Right lobe of liver (tissue), 4 donors: ENCODE results near the gene EFCAB7.

Source experiments
- POLR2A ChIP-seq: fragments of 450-650 bp; IDR thresholded peaks from one replicate; pipeline ENCODE4 v1.6.1; 2017; ENCODE audit warnings: antibody characterized with exemption, mild to moderate bottlenecking
- TF ChIP-seq, protein P1 (sequence below), 4 donors: fragments of 200-600 bp in 3 of 4; fragments of 450-650 bp in 1 of 4; IDR thresholded peaks; one replicate each; pipeline versions ENCODE4 v1.5.1 to v1.8.0; 2016 to 2022; ENCODE audit warnings: antibody characterized with exemption in 4 of 4, mild to moderate bottlenecking in 2 of 4
- donor health status: DM: no; HTN: no; CAD: no.
- donor health status: DM: no; HTN: no; CAD: no.
- donor health status: DM: no; HTN: yes; CAD: no.

DNA sequence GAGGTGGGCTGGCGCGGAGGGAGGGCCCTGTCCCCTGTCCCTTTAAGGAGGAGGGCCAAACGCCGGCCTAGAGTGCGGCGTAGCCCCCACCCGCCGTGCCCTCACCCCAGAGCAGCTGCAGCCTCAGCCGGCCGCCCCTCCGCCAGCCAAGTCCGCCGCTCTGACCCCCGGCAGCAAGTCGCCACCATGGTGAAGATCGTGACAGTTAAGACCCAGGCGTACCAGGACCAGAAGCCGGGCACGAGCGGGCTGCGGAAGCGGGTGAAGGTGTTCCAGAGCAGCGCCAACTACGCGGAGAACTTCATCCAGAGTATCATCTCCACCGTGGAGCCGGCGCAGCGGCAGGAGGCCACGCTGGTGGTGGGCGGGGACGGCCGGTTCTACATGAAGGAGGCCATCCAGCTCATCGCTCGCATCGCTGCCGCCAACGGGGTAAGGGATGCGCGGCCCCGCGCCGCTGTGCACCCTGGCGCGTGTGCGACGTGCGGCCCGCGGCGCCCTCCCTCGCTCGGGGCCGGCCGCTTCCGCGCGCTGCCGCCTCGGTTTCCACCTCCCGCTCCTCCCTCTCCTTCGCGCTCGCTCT lies 70.1 kb downstream of the EFCAB7 start, which contains the start of gene PGM1:
- TF ChIP-seq, protein P1, sequence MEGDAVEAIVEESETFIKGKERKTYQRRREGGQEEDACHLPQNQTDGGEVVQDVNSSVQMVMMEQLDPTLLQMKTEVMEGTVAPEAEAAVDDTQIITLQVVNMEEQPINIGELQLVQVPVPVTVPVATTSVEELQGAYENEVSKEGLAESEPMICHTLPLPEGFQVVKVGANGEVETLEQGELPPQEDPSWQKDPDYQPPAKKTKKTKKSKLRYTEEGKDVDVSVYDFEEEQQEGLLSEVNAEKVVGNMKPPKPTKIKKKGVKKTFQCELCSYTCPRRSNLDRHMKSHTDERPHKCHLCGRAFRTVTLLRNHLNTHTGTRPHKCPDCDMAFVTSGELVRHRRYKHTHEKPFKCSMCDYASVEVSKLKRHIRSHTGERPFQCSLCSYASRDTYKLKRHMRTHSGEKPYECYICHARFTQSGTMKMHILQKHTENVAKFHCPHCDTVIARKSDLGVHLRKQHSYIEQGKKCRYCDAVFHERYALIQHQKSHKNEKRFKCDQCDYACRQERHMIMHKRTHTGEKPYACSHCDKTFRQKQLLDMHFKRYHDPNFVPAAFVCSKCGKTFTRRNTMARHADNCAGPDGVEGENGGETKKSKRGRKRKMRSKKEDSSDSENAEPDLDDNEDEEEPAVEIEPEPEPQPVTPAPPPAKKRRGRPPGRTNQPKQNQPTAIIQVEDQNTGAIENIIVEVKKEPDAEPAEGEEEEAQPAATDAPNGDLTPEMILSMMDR (IDR thresholded peaks at IDR 0.05) = no peak
- TF ChIP-seq POLR2A = peak; percentile 83
